22Rv1 (cell line): ENCODE measurements around the gene GRM4.

Source experiments
- ZFX ChIP-seq: fragments of 450-650 bp; IDR thresholded peaks from 2 replicates; pipeline ENCODE4 v1.6.1; 2017; ENCODE audit warnings: antibody characterized with exemption, borderline replicate concordance
- TF ChIP-seq, protein P1 (sequence below): fragments of 450-650 bp; IDR thresholded peaks from 2 replicates; pipeline ENCODE4 v1.5.1; 2017; ENCODE audit warnings: mild to moderate bottlenecking

DNA sequence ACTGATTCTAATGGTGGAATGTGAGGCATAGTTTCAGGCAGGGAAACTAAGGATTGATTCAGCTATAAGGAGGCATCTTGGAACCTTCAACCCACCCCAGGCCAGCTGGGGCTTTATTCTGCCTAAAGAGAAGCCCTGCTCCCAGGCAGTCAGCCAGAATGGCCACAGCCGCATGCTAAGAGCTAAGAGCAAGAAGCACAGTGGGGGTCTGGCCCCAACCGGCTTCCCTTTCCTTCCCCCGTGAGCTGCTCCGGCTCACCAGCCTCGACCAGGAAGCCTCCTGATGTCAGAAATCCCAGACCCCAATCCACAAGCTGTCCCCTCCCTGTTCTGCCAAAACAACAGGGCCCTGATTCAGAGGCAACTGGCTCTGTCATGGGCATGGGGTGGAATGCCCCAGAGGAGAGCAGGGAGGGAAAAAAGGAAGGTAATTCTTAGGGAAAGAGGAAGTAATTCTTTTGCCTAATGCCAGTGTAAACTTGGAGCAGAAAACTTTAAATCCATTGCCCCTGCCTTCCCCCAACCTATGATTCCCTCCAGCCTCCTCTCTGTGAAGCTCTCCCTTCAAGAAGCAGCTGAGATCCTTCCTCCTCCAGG lies 6.9 kb downstream of the GRM4 start:
- TF ChIP-seq, protein P1, sequence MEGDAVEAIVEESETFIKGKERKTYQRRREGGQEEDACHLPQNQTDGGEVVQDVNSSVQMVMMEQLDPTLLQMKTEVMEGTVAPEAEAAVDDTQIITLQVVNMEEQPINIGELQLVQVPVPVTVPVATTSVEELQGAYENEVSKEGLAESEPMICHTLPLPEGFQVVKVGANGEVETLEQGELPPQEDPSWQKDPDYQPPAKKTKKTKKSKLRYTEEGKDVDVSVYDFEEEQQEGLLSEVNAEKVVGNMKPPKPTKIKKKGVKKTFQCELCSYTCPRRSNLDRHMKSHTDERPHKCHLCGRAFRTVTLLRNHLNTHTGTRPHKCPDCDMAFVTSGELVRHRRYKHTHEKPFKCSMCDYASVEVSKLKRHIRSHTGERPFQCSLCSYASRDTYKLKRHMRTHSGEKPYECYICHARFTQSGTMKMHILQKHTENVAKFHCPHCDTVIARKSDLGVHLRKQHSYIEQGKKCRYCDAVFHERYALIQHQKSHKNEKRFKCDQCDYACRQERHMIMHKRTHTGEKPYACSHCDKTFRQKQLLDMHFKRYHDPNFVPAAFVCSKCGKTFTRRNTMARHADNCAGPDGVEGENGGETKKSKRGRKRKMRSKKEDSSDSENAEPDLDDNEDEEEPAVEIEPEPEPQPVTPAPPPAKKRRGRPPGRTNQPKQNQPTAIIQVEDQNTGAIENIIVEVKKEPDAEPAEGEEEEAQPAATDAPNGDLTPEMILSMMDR: no peak
- TF ChIP-seq ZFX: no peak
